ENCODE measurements around the gene MFRP. TPM values are rescaled to one million over a fixed set of nuclear protein-coding genes. Genes with fewer than 3 reads are reported as not detected.

MFRP gene
- total RNA-seq, 1 donor = not detected

- no peak overlapping the region for H3K4me3 ChIP-seq (ENCODE audit: low read depth, low read length)
- DNase-seq (ENCODE audit: low read depth) = no peak
- no peak for TF ChIP-seq CTCF (IDR thresholded peaks at IDR 0.05; ENCODE audit: insufficient read depth, low read length)
Observed at GRCh38 chr11:119320240-119320775, 26.2 kb downstream of the MFRP start.

GRCh38 chr11:119319700-119320239, 26.7 kb downstream of the MFRP start:
- H3K4me3 ChIP-seq (ENCODE audit: low read depth, low read length) = no peak overlapping the region
- TF ChIP-seq CTCF (IDR thresholded peaks at IDR 0.05; ENCODE audit: insufficient read depth, low read length) = no peak
- DNase-seq (ENCODE audit: low read depth) = no peak

GRCh38 chr11:119319136-119319699, 27.3 kb downstream of the MFRP start:
- no peak for DNase-seq (ENCODE audit: low read depth)
- TF ChIP-seq CTCF (IDR thresholded peaks at IDR 0.05; ENCODE audit: insufficient read depth, low read length) = no peak

GRCh38 chr11:119318240-119319135, 28.0 kb downstream of the MFRP start:
- TF ChIP-seq CTCF (IDR thresholded peaks at IDR 0.05; ENCODE audit: insufficient read depth, low read length) = no peak
- no peak overlapping the region for H3K4me3 ChIP-seq (ENCODE audit: low read depth, low read length)
- peak; percentile 21 for DNase-seq (ENCODE audit: low read depth)

More at GRCh38 chr11:119319136-119319699, 27.3 kb downstream of the MFRP start:
- no peak overlapping the region for H3K4me3 ChIP-seq (ENCODE audit: low read depth, low read length)

- no peak for TF ChIP-seq CTCF (IDR thresholded peaks at IDR 0.05; ENCODE audit: insufficient read depth, low read length)
- no peak overlapping the region for H3K4me3 ChIP-seq (ENCODE audit: low read depth, low read length)
- no peak for DNase-seq (ENCODE audit: low read depth)
Observed at GRCh38 chr11:119317592-119318239, 28.8 kb downstream of the MFRP start.

- DNase-seq (ENCODE audit: low read depth) = peak; percentile 11
- TF ChIP-seq CTCF (IDR thresholded peaks at IDR 0.05; ENCODE audit: insufficient read depth, low read length) = no peak
- H3K4me3 ChIP-seq (ENCODE audit: low read depth, low read length) = peak within 1 kb of the TSS; percentile 53
Observed at GRCh38 chr11:119316729-119317591, 29.5 kb downstream of the MFRP start, which contains the start of gene MCAM. TSS of gene MCAM (minus strand) at chr11:119317130. CDS start at chr11:119317101, 29 bp downstream.
